Measurements from ENCODE around the gene CLSTN3.

CLSTN3 gene

DNA sequence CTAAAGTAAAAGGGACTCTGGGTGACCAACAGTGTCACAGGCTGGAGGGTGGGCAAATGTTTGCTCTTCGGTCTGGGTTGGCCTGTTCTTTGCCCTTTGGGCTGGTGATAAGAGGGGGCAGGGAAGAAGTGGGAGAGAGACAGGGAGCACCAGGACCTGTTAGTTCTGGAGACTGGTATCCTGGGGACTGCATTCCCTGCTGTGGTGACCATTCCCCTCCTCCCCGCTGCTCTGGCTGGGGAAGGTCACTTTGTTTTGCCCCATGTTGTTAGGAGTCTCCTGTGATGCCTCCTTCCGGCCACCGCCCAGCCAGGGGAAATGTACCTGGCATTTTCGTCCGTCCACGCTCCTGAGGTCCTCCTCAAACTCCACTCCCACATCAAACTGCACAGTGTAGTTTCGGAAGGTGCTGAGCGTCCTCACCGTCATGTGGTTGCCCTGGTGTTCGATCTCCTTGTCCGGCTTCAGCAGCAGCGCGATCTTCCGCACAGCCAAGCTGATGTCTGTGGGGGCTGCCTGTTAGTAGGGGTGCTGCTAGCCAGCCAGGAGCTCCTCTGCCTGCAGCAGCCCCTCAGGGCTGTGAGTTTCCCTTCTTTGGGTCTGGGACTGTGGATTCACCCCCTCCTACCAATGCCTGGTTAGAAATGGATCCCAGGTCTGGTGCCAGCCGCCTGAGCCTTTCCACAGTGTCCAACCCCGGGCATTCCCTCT lies 2.1 kb upstream of the CLSTN3 start:
- no peak for DNase-seq

DNA sequence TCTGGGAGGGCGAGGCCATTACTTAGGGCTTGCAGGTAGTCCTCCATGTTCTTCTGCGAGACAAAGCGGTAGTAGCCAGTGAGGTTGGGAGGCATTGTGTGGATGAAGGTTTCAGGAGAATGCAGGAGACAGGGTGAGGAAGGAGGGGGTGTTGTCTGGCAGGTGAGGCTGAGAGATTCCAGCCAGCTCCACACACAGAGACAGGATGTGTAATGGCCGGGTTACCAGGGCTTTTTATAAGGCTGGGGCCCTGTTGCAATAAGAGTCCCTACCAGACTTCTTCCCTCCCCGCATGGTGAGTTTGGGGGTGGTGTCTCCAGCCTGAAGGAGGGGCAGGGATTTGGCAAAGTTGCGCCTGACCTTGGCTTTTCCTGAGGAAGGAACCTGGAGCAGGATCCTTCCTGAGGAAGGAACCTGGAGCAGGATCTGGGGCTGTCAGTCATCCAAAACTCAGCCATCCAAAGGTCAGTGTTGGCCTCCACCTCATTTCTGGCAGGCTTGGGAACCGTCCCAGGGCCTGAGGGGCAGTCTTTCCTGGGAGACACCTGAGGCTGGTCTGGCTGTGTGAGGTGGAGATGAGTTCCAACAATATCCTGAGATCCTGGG lies 1.4 kb upstream of the CLSTN3 start, which contains the start of gene RBP5:
Gene RBP5 (minus strand): TSS at position 209 of the 606 bp plus-strand sequence. CDS start 114 bp downstream, at position 95.
- DNase-seq, result no peak

DNA sequence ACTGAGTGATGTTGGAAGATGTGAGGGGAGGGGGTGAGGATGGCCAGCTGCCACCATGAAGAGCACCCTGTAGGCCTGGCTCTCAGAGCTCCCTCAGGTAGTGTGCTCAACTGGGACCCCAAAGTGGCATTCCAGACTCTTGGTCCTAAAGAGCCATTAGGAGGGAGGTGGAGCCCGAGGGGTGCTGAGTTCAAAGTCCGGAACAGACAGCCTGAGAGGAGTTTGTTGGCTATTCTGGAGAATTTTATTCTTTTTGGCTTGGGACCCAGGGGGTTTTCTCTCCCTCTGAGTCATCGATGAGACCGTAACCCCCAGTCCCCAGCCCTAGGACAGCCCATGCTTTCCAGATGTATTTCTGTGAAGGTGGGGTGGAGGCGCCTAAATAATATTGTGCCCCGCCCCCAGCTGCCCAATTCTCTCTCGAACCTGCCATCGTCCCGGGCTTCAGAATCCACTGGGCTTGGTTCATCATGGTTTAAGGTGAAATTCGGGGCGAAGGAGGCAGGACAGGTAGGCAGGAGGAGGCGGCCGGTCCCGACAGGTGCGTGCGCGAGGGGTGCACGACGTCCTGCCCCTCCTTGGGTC lies 792 bp upstream of the CLSTN3 start:
- no peak for DNase-seq

DNA sequence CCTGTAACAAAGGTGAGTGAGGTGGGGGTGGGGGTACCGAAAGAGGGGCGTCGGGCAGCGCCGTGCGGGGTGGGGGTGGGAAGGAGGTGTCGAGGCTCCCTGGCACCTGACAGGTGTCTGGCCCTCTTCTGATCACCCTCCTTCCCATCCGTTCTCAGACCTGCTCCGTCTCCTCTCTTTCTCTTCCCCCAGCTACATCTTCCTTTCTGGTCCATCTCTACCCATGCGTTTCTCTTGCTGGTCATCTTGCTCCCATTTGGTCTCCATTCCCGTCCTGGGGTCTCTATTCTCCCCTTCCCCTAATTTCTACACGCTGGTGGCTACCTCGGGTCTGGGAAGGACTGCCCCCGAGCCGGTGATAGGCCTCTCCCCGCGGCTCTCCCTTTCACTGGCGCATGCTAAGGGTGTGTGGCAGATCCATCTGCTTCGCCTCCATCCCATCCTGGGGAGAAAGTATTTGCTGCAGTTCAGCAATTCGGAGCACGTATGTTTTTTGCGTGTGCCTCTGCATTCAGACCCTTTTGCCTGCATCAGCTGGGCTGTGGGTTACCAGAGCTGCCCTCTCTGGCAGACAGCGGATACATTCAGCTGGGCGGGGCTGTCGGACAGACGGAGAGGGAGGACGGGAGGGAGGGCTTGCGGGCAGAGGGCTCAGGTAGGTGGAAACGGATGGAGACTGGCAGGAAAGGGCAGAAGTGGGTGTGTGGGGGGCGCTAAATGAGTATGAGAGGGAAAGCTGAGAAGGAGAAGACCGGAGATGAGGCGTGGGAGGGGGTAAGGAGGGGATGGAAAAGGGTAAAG lies 730 bp downstream of the CLSTN3 start:
- no peak for DNase-seq

DNA sequence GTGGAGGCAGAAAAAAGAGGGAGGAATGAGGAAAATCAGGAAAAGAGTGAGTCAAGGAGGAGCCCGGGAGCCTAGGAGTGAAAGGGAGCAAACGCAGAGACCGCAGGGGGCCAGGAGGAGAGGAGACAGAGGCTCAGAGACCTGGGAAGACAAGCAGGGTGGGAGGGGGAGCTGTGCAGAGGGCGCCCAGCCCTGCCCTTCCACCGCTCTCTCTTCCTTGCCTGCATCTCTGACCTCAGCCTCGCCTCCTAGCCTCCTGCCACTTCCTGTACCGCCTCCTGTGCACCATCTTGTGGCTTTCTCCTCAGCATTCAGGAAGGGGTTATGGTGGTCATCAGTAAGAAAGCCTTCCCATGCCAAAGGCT lies 1.3 kb downstream of the CLSTN3 start:
- DNase-seq, result peak in 1 of 2 donors; percentile 18

DNA sequence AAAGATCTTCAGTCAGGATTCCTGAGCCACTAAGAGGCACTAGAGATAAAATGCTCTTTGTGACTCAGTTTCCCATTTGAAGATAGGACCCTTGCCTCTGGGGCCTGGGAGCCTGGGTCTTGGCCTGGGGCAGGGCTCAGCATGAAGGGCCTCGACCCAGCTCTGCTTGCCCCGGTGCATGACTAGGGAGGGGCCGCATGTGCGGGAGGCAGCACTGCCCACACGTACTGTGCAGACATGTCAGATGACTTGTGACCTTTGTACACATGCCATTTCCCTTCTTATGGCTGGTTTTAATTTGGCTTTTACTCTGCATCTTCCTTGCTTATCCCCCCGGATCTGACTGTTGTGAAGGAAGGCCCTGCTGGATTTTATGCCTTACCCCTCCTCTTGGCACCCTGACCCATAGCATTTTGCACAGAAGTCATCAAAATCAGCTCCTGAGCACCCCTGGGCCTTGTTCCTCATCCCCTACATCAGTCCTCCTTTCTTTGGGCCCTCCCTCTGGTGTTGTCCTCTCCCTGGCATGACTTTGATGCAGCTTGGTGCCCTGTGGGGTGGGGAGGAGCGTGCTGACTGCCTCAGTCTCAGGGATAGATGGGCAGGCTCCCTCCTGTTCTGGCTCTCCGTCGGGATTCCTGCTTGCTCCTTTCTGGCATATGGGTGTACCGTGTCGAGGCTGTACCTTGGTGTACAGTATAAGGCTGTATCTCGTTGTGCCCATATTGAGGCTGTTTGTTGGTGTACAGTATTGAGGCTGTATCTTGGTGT lies 4.4 kb downstream of the CLSTN3 start:
- peak; percentile 27 to 63 for DNase-seq

DNA sequence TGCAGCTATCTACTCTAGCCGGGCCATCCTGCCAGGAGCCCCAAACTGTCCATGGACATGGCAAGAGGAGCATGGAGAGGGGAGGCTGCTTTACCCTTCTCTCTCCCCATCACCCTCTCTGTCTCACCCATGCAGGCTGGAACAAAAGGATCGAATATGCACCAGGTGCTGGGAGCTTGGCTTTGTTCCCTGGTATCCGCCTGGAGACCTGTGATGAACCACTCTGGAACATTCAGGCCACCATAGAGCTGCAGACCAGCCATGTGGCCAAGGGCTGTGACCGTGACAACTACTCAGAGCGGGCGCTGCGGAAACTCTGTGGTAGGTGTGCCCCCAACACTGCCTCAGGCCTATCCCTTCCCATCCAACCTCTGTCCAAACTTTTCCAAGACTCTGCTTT lies 5.9 kb downstream of the CLSTN3 start:
- no peak for DNase-seq

DNA sequence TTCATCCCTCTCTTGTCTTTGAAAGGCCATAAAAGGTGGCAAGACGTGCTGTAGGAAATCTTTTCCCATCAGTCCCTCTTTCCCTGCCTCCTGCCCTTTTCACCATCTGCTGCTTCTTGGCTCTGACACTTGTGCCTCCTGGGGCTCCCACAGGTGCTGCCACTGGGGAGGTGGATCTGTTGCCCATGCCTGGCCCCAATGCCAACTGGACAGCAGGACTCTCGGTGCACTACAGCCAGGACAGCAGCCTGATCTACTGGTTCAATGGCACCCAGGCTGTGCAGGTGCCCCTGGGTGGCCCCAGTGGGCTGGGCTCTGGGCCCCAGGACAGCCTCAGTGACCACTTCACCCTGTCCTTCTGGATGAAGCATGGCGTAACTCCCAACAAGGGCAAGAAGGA lies 6.5 kb downstream of the CLSTN3 start:
- no peak for DNase-seq

DNA sequence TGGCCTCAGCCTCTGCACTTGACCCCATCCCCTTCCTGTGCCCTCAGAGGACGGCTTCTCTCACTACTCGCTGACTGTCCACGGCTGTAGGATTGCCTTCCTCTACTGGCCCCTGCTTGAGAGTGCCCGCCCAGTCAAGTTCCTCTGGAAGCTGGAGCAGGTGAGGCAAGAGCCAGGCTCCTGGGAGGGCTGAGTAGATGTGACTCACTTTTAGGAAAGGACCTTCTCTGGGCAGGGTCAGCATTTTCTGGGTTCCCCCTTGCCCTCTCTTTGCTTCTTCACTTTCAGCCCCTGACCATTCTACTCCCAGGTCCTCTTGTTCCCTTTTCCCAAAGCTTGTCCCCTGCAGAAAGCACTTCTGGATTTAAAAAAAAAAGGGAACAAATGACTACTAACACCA lies 7.7 kb downstream of the CLSTN3 start:
- DNase-seq, result peak; percentile 51 to 64

DNA sequence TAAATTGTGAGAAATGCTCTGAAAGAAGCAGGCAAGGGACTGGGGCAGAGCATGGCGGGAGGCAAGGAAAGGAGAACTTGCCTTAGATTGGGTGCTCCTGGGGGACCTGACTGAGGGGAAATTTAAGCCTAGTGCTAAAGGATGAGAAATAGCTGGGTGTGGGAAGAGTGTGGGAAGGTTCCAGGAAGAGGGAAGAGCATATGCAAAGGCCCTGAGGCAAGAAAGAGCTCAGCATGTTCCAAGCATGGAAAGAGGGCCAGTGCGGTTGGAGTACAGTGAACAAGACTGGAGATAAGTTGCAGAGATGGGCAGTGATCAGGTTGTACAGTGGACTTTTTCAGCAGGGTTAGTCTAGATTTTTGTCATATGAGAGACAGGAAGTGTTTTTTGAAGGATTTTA lies 9.0 kb downstream of the CLSTN3 start:
- peak in 1 of 2 donors; percentile 21 for DNase-seq

DNA sequence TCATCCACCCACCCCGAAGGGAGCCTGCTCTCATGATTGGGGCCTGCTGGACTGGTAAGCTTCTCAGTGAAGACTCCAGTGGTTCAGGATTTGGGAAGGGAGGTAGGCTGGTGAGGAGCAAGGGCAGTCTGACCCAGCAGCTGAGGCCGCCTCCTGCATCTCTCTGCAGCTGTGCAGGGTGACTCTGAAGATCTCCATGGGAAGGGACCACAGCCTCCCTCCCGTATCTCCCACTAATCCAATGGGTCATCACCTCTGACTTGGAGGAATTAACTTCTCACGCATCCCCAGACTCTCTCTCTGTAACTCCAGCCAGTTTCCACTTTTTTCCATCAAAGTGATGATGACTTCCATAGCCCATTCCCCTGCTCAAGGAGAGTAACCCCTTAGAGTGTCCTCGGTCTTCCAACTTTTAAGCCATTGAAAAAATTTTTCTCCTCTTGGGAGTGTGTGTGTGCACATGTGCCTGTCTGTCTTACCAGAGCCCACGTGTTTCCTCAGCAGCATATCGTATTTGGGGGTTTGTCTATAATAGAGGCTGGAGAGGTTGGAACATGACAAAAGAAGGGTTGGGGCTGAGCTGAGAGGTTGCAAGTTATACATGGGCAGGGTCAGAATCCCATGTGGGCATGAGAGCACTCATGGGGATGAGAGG lies 11.3 kb downstream of the CLSTN3 start:
- DNase-seq, result no peak

DNA sequence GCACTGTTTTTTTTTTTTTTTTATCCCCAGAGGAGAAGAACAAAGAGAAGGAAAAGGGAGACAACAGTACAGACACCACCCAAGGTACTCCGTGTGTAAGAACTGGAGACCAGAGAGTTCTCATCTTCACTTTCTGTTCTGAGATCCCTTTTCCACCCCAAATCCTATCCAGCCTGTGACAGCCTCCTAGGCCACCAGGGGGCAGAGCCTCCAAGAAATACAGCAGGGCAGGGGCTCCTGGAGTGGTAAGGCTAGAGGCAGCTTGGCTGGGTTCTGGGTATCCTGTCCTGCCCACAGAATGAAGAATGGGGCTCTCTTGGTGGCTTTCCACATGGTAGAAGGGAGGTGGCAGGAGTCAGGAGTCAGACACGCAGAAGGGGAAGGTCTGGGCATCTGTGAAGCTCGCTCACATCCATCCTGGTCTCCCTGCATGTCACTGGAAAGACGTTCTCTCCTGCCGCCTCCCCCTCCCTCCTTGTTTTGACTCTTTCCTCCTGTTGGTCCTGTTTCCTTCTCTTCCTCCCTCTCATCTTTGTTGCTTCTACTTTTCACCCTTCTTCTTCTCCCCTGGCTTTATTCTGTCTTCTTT lies 12.0 kb downstream of the CLSTN3 start:
- DNase-seq, result peak; percentile 49 to 62

DNA sequence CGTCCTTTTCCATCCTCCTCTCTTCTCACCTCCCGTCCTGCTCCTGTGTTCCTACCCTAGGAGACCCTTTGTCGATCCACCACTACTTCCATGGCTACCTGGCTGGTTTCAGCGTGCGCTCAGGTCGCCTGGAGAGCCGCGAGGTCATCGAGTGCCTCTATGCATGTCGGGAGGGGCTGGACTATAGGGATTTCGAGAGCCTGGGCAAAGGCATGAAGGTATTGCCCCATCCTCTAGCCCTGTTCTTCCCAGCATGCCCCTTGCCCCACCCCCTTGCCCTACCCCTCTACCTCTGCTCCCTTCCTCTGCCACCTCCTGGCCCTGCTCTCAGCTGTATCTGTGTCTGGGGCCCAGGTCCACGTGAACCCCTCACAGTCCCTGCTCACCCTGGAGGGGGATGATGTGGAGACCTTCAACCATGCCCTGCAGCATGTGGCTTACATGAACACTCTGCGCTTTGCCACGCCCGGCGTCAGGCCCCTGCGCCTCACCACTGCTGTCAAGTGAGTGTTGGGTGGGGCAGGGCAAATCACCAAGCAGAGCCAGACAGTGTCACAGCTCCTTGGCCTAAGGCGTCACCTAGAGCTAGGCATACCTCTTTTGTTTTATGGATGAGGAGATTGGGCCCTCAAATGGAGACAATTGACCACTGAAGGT lies 12.8 kb downstream of the CLSTN3 start:
- no peak for DNase-seq

DNA sequence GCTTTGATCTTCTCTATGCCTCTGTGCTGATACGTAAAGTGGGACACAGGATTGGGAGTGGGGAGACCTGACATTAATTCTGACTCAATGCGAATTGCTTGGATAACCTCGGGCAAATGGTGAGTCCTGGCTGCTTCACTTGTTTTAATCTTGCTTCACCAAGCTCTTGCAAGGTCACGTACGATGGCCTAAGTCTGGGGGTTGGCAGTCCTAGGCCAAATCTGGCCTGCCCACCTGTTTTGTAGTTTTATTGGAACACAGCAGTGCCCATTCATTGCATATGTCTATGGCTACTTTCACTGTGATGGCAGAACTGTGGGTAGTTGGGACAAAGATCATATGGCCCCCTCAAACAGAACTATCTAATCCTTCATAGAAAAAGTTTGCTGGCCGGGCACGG lies 13.4 kb downstream of the CLSTN3 start:
- no peak for DNase-seq

DNA sequence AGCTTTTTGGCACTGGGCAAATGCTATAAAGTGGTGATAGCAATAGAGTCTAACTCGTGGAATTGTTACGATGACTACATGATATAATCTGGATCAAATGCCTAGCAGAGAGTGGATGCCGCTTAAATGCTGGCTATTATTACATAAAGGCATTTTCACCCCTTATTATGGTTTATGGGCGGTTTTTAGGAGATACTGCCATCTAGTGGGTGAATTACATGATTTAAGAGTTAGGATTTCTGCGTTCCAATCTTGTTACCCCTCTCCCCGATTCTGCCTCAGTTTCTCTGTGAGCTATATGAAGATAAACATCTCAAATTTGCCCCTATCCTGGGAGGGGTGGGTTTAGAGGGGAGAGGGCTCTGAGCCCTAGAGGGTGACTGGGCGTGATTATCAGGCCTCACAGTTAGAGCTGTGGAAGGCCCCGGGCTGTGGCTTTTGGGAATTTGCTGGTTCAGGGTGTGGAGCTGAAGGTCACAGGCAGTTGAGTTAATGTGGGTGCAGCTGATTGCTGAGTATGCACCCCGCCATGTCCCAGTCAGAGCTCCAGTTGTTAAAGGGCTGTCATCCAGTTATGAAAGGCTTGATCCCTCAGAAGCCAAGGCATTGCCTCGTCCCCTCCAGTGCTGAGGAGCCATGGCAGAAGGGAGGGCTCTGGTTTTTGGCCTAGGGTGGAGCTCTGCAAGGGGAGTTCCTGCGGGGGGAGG lies 14.4 kb downstream of the CLSTN3 start:
- peak; percentile 13 to 43 for DNase-seq

DNA sequence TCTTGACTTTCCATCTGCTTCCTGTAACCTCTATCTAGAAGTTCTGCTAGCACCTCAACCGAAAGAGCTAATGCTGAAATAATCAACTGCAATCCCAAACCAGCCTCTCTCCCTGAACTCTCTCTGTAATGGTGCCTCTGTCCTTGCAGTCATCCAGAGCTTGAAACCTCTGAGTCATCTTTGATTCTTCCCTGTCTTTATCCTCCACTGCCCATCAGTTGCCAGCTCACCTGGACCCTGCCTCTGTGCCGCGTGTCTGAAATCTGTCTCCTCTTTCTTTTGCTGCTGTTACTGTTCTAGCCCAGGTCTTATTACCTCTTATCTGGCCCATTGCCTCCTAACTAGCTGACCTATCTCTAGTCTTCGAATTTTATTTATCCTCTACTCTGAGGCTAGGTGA lies 15.5 kb downstream of the CLSTN3 start:
- DNase-seq, result no peak

DNA sequence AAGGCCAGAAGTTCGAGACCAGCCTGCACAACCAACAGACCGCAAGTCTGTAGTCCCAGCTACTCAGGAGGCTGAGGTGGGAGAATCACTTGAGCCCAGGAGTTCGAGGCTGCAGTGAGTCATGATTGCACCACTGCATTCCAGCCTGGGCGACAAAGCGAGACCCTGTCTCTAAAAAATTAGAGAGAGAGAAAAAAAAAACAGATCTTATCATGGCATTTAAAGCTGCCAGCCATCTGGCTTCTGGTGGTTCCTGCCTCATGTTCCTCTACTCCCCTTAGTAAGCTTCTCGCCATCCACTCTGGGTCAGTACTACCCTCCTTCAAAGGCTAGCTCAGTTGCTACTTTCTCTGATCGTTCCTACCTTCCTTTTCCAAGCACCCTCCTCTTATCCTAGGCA lies 16.1 kb downstream of the CLSTN3 start:
- DNase-seq, result no peak

DNA sequence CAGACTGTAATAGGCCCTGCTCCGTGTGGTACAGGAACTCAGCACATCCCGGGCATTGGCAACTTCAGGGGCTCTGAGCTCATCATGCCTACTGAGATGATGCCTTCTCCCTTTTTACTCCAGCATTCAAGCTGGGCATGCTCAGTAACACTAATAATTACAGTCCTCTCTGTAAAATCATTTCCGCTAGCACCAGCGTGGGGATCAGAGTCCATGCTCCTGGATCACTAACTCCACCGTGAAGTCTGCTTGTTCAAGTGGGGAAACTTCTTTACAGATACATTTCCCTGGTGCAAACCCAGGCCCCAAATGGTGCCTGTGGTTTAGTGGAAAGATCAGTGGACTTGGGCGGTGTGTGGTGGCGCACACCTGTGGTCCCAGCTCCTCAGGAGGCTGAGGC lies 16.7 kb downstream of the CLSTN3 start:
- no peak for DNase-seq

DNA sequence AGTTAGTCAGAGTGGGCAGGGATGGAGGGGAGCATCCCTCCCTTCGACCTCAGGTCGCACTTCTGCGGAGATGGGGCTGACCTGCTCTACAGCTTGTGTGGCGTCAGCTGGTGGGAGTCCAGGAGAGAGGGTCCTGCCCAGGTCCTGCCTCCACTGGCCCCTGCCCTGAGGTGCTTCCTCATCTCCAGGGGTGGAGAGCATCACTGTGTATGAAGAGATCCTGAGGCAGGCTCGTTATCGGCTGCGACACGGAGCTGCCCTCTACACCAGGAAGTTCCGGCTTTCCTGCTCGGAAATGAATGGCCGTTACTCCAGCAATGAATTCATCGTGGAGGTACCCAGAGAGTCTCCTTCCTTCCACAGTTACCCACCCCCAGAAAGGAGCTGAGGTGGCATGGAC lies 20.2 kb downstream of the CLSTN3 start:
- DNase-seq, result no peak

DNA sequence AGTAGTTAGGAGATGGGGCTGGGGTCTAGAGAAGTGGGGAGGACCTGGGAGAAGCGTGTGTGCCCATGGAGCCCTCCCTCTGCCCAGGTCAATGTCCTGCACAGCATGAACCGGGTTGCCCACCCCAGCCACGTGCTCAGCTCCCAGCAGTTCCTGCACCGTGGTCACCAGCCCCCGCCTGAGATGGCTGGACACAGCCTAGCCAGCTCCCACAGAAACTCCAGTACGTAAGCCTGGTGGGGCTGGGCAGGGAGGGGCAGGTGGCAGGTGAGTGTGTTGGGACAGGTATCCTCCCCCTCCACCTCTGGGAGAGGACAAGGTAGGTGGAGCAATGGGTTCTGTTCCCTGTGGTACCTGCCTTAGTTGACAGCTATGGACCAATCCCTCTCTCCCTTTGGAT lies 20.7 kb downstream of the CLSTN3 start:
- no peak for DNase-seq
